CD4-positive, alpha-beta T cell treated with Interleukin-17A for 1 hour (primary cell): ENCODE data around the gene TIPARP.

Experiments used
- DNase-seq: peaks from one replicate; pipeline ENCODE4 v3.0.0-alpha.2; 2020

Gene TIPARP

DNA sequence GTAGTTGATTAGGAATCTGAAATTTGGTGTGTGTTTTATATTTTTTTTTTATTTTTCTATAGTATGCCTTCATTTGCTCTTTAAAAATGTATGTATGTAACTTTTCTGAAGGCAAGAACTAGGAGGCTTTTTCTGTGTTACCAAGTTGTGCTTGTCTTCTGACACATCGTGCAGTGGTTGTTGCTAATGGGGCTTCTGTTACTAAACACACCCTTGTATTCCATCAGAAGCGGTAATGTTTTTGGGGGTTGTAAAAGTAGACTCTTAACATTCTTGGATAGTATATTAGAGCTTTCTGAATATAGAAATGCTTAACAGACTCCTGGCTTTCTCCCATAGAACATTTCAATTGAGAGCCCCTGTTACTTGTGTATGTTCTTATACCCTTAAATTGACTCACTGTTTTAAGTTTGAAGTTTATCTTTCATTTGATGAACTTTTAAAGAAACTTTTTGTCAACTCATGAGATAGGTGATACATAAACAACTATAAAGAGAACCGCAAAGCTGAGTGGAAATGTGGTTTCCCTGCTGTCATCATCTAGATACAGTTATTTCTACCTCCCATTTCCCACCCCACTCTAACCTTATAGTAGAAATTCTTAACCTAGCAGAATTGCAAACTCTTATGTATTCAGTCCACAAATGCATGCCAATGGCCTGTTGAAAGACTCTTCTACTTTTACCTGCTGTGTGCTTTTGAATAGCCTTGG lies 2.5 kb downstream of the TIPARP start:
- peak; percentile 66 for DNase-seq

DNA sequence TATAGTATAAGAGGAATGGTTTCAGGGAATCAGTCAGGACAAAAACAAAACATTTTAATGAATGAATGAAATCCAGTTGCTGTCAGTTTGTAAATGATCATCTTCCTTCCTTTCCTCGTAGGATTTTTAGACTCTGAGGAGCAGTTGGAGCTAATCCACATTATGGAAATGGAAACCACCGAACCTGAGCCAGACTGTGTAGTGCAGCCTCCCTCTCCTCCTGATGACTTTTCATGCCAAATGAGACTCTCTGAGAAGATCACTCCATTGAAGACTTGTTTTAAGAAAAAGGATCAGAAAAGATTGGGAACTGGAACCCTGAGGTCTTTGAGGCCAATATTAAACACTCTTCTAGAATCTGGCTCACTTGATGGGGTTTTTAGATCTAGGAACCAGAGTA lies 3.1 kb downstream of the TIPARP start:
- no peak for DNase-seq

- no peak for DNase-seq
Observed at GRCh38 chr3:156678197-156678596, 3.8 kb downstream of the TIPARP start.

GRCh38 chr3:156680243-156680914 lies 6.0 kb downstream of the TIPARP start:
- no peak for DNase-seq

GRCh38 chr3:156681002-156681401 lies 6.6 kb downstream of the TIPARP start:
- DNase-seq = peak; percentile 48

DNA sequence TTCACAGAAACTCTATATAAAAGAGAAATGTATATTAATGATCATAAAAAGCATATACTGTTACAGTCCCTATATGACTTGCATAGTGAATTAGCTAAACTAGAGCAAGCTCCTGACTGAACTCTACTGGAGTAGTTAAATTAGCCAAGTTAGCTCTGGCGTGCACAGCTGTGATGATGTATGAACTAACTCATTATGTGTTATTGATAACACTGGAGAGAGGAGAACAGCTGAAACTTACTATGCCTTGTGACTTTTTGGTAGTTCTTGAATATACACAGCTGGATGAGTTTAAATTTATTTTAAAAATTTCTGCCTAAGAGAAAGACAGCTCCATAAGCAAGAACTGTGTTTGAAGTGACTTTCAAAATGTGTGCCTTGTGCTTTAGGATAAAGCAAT lies 8.1 kb downstream of the TIPARP start:
- no peak for DNase-seq

GRCh38 chr3:156682963-156683362 lies 8.6 kb downstream of the TIPARP start:
- DNase-seq = no peak

DNA sequence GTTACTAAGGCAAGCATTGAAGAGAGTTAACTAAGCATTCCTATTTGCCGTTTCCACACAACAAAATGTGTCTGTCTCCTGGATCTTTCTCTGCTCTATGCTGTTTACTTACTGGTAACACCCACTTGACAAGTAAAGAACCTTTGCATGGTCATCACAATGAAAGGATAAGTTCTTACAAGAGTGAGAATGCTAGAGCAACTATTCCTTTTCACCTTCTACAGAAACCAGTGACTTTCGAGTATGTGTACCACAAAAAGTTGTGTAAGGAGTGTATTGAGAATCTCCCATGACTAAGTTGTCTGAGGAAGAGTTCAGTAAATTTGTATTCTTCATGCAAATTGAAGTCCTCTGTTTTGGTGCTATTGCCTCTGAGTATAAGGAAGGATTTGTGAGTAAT lies 10.8 kb downstream of the TIPARP start:
- DNase-seq = no peak

- peak; percentile 38 for DNase-seq
Observed at GRCh38 chr3:156685752-156686151, 11.4 kb downstream of the TIPARP start.

GRCh38 chr3:156687023-156687422 lies 12.6 kb downstream of the TIPARP start:
- DNase-seq = peak; percentile 38

GRCh38 chr3:156688632-156689452 lies 14.5 kb downstream of the TIPARP start:
- DNase-seq = no peak

DNA sequence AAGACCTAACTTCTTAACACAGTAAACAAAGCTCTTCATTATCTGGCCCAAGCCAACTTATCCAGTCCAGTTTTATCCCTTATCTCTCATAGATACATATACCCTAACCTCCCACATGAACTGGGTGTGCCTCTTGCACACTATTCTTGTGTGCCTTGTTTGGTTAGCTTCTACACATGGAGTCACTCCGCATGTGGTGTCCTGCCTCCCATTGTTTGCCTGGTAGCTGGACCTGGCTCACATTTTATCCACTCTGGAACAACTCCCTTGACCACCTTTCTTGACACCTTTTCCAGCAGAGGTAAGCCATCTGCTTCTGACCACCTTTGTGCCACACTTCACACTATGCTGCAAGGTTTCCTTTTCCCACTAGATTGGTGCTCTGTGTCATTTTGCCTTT lies 15.2 kb downstream of the TIPARP start:
- DNase-seq = no peak

- DNase-seq = no peak
Observed at GRCh38 chr3:156691920-156692319, 17.5 kb downstream of the TIPARP start.

- DNase-seq = no peak
Observed at GRCh38 chr3:156693166-156693565, 18.8 kb downstream of the TIPARP start.

DNA sequence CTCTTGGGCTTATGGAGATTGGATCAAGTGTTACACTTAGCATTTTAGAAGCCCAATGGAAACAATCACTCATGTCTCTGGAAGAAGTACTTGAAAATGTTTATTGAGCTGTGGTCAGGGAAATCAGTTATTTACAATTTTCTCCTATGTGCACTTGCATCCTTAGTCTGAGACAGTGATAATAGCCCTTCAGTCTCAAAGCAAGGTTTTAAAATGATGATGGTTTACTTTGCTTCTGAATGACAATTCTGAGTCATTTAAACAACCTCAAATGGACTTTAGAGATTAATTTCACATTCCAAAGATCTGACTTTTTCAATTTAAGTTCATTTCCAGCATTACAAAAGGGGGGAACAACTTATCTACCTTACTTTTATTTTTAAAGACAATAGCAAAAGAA lies 20.1 kb downstream of the TIPARP start:
- no peak for DNase-seq

GRCh38 chr3:156702367-156702766 lies 28.0 kb downstream of the TIPARP start:
- no peak for DNase-seq

- DNase-seq = no peak
Observed at GRCh38 chr3:156704370-156705036, 30.1 kb downstream of the TIPARP start.

DNA sequence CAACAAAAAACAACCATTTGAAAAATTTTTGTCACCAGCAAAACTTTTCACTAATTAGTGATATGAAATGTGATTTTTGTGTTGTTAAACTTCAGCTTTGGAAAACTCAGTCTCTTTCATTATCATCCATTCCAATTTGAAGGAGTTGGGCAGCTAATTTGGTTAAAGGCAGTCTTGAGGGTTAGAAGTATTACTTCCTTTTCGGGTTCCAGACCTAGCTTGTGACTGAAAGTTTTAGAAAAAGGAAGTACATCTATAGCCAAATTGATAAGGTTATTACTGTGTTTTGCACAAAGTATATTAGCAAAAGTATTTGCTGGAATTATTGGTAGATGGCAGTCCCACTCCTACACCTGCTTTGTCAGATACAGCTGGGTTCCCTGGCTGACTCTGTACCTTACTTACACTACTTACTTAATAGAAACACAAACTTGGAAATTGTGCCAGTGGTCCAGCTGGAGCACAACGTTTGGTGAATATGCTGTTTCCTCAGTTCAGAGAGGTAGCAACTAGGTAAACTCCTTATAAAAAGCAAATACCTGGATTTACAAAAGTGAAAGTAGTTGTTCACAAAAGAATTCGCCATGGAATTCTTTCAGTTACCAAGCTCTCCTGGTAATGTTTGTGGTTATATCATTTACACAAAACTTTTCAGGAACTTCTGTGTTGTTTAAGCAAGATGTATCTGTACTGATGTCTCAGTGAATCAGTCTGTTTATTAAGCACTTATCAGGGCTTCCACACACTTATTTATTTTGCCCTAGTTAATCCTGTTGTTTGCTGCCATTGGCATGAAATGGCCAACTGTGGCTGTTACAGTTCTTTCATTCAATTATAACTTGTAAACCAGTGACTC lies 31.6 kb downstream of the TIPARP start:
- no peak for DNase-seq

- no peak for DNase-seq
Observed at GRCh38 chr3:156707588-156707987, 33.2 kb downstream of the TIPARP start.

- no peak for DNase-seq
Observed at GRCh38 chr3:156710429-156710828, 36.0 kb downstream of the TIPARP start.

GRCh38 chr3:156711113-156711512 lies 36.7 kb downstream of the TIPARP start:
- no peak for DNase-seq

GRCh38 chr3:156711944-156712343 lies 37.6 kb downstream of the TIPARP start:
- DNase-seq = peak; percentile 26
